ENCODE results near the gene P4HTM. TPM values are rescaled to one million over a fixed set of nuclear protein-coding genes. Genes with fewer than 3 reads are reported as not detected.

P4HTM gene
- total and polyA plus RNA-seq, 2 of the 4 experiments (the other 2 are of a cell fraction): 10.4 to 26.1 TPM

GRCh38 chr3:48985831-48986376, 4.1 kb upstream of the P4HTM start:
- intact Hi-C loops (cut with micrococcal nuclease): no loop called here

More at GRCh38 chr3:48985831-48986376, 4.1 kb upstream of the P4HTM start:
- Histone ChIP-seq H2BK20ac (ENCODE audit: low read depth, low read length) (no peak overlapping the region), H2BK120ac (ENCODE audit: low read depth, low read length) (no peak overlapping the region), H3K23ac (ENCODE audit: low read depth, low read length) (no peak overlapping the region), H3K27me3 (ENCODE audit: control insufficient read depth, insufficient read depth, low read length) (no peaks in the 10 kb centered on the region), H2BK5ac (ENCODE audit: low read depth, low read length, poor library complexity, severe bottlenecking) (no peak overlapping the region), H2AK9ac (replicated peaks; ENCODE audit: low read depth, low read length, poor library complexity) (no peak overlapping the region), H3K9ac (ENCODE audit: low read depth, low read length) (no peak overlapping the region), H3K4me1 (ENCODE audit: control insufficient read depth, insufficient read depth, low read length) (peaks cover 5% of the 10 kb centered on the region), H3K4me2 (ENCODE audit: low read depth, low read length) (no peak overlapping the region), H3K4me3 (ENCODE audit: insufficient read depth, low read depth, low read length) (no peak overlapping the region), H2BK15ac (ENCODE audit: low read depth, low read length) (no peak overlapping the region), H3K79me1 (ENCODE audit: low read depth in 1 of 2, low read length in 2 of 2) (peaks cover 26 to 28% of the 10 kb centered on the region in 2 experiments), H3K9me3 (ENCODE audit: control insufficient read depth, insufficient read depth, low read length) (no peaks in the 10 kb centered on the region), H3K18ac (ENCODE audit: low read depth, low read length) (no peak overlapping the region), H3K56ac (ENCODE audit: extremely low read depth, insufficient read depth, low read length) (no peak overlapping the region), H3K27ac (ENCODE audit: insufficient read depth, low read length) (no peak overlapping the region), H4K5ac (ENCODE audit: low read depth, low read length) (no peak overlapping the region), H3K4ac (ENCODE audit: low read depth, low read length) (no peak overlapping the region), H3K9me1 (ENCODE audit: insufficient read depth, low read length) (no peaks in the 10 kb centered on the region), H4K20me1 (ENCODE audit: insufficient read depth, low read length) (no peaks in the 10 kb centered on the region), H2AFZ (replicated peaks; ENCODE audit: low read length, poor library complexity) (no peak overlapping the region), H3K14ac (replicated peaks; ENCODE audit: low read depth, low read length) (no peak overlapping the region), H2AK5ac (ENCODE audit: low read depth, low read length) (no peak overlapping the region), H4K91ac (ENCODE audit: insufficient read depth, low read depth, low read length) (no peak overlapping the region), H3K36me3 (ENCODE audit: control insufficient read depth, insufficient read depth, low read length) (peaks cover 35% of the 10 kb centered on the region), H4K8ac (ENCODE audit: low read depth in 2 of 2, low read length in 2 of 2) (no peak overlapping the region)
- ChIA-PET POLR2A (ENCODE audit: unreplicated experiment) (no interaction called here), CTCF (no interaction called here)
- in situ Hi-C loops (cut with MboI; ENCODE audit: low sequenced_read_pairs): no loop called here
- no TSS peak for BruUV-seq (replicated peaks)
- TF ChIP-seq CHD1 (IDR thresholded peaks at IDR 0.05; ENCODE audit: low read depth, low read length) (no peak), ELK1 (IDR thresholded peaks at IDR 0.05; ENCODE audit: borderline replicate concordance, low read depth, low read length) (no peak)
- 63% methylated on average over 2 of the region's 7 CpGs; no CpG with 5 or more reads in 1 of the 2 experiments for WGBS, 2 experiments (ENCODE audit: extremely low coverage in 2 of 2, insufficient read length in 1 of 2)
- dilution Hi-C loops (cut with HindIII; ENCODE audit: low sequenced_read_pairs, unreplicated experiment): no loop called here
- DNase-seq (no peak), ATAC-seq (ENCODE audit: low read depth) (no peak)

Data from IMR-90 (cell line).